Sigmoid colon (tissue), 4 donors: ENCODE results near the gene ENAH.

Source experiments
- CTCF ChIP-seq, 4 experiments: fragments of 450-650 bp in 3 of 4; fragments of 200-600 bp in 1 of 4; IDR thresholded peaks; one replicate each; pipeline ENCODE4 v1.5.1; 2016 to 2019; ENCODE audit warnings: antibody characterized with exemption in 4 of 4, mild to moderate bottlenecking in 3 of 4, moderate library complexity in 2 of 4
- EP300 ChIP-seq, 4 donors: sonication (generic); formaldehyde crosslinking; IDR thresholded peaks; one replicate each; pipeline ENCODE4 v1.6.1; 2017; ENCODE audit warnings: antibody characterized with exemption in 4 of 4
- POLR2A ChIP-seq, 2 donors: fragments of 450-650 bp; IDR thresholded peaks; one replicate each; pipeline ENCODE4 v1.6.1; 2016; ENCODE audit warnings: antibody characterized with exemption in 2 of 2, mild to moderate bottlenecking in 2 of 2, moderate library complexity in 2 of 2
- POLR2AphosphoS5 ChIP-seq, 4 donors: sonication (generic); formaldehyde crosslinking; IDR thresholded peaks; one replicate each; pipeline ENCODE4 v1.6.1; 2017; ENCODE audit warnings: antibody characterized with exemption in 4 of 4

GRCh38 chr1:225587310-225587709, 65.6 kb downstream of the ENAH start:
- TF ChIP-seq POLR2A (IDR thresholded peaks at IDR 0.05) (no peak), CTCF (IDR thresholded peaks at IDR 0.05) (no peak), POLR2AphosphoS5 (IDR thresholded peaks at IDR 0.05) (no peak), EP300 (IDR thresholded peaks at IDR 0.05) (no peak)
